ENCODE results near the gene HOXC10.

HOXC10 gene

GRCh38 chr12:53940443-53941014 lies 44.4 kb upstream of the HOXC10 start:
- Histone ChIP-seq H3K36me3 (ENCODE audit: insufficient read depth, low read length) (peaks cover 3% of the 10 kb centered on the region; the same call in 1 of the 2 replicates), H3K9ac (ENCODE audit: insufficient read length) (peak overlapping the region; percentile 78), H3K27ac (peak overlapping the region; percentile 12; the same call in 1 of the 2 replicates), H3K9me3 (ENCODE audit: low read depth, low read length) (no peaks in the 10 kb centered on the region), H3K4me3 (peak overlapping the region; percentile 91)
- TF ChIP-seq EZH2 (IDR thresholded peaks at IDR 0.05) (no peak), POLR2AphosphoS5 (IDR thresholded peaks at IDR 0.05; ENCODE audit: borderline replicate concordance, low read depth, low read length) (no peak), FOXP2 (optimal IDR thresholded peaks at IDR 0.05; ENCODE audit: control extremely low read depth, extremely low read length, insufficient read depth) (no peak)
- DNase-seq (ENCODE audit: low read depth, low spot score): no peak

GRCh38 chr12:53941187-53941586 lies 43.8 kb upstream of the HOXC10 start:
- H3K9ac ChIP-seq (ENCODE audit: insufficient read length): no peak overlapping the region
- TF ChIP-seq EZH2 (IDR thresholded peaks at IDR 0.05) (no peak), POLR2AphosphoS5 (IDR thresholded peaks at IDR 0.05; ENCODE audit: borderline replicate concordance, low read depth, low read length) (no peak), FOXP2 (optimal IDR thresholded peaks at IDR 0.05; ENCODE audit: control extremely low read depth, extremely low read length, insufficient read depth) (no peak)
- DNase-seq (ENCODE audit: low read depth, low spot score): no peak
- peaks cover 8% of the 10 kb centered on the region; the same call in 1 of the 2 replicates for H3K36me3 ChIP-seq (ENCODE audit: insufficient read depth, low read length)
- peak overlapping the region; percentile 16 for H3K27ac ChIP-seq
- H3K9me3 ChIP-seq (ENCODE audit: low read depth, low read length): no peaks in the 10 kb centered on the region
- H3K4me3 ChIP-seq: peak overlapping the region; percentile 62

- H3K9ac ChIP-seq (ENCODE audit: insufficient read length): no peak overlapping the region
- peak overlapping the region; percentile 16; the same call in 1 of the 2 replicates for H3K27ac ChIP-seq
- H3K4me3 ChIP-seq: peak overlapping the region; percentile 62
- peak; percentile 82 for DNase-seq (ENCODE audit: low read depth, low spot score)
- peaks cover 8% of the 10 kb centered on the region; the same call in 1 of the 2 replicates for H3K36me3 ChIP-seq (ENCODE audit: insufficient read depth, low read length)
- TF ChIP-seq FOXP2 (optimal IDR thresholded peaks at IDR 0.05; ENCODE audit: control extremely low read depth, extremely low read length, insufficient read depth): no peak
- TF ChIP-seq POLR2AphosphoS5 (IDR thresholded peaks at IDR 0.05; ENCODE audit: borderline replicate concordance, low read depth, low read length): peak; percentile 47; the same call in 1 of the 2 replicates
- H3K9me3 ChIP-seq (ENCODE audit: low read depth, low read length): no peaks in the 10 kb centered on the region
Measured at GRCh38 chr12:53941750-53942149, 43.2 kb upstream of the HOXC10 start.

- Histone ChIP-seq H3K9ac (ENCODE audit: insufficient read length) (peak overlapping the region; percentile 33), H3K9me3 (ENCODE audit: low read depth, low read length) (no peaks in the 10 kb centered on the region), H3K4me3 (peak overlapping the region; percentile 11), H3K27ac (peak overlapping the region; percentile 43; the same call in 1 of the 2 replicates), H3K36me3 (ENCODE audit: insufficient read depth, low read length) (peaks cover 8% of the 10 kb centered on the region; the same call in 1 of the 2 replicates)
- TF ChIP-seq FOXP2 (optimal IDR thresholded peaks at IDR 0.05; ENCODE audit: control extremely low read depth, extremely low read length, insufficient read depth) (no peak), POLR2AphosphoS5 (IDR thresholded peaks at IDR 0.05; ENCODE audit: borderline replicate concordance, low read depth, low read length) (no peak), EZH2 (IDR thresholded peaks at IDR 0.05) (no peak)
- DNase-seq (ENCODE audit: low read depth, low spot score): no peak
Measured at GRCh38 chr12:53942467-53942997, 42.4 kb upstream of the HOXC10 start.

- Histone ChIP-seq H3K9me3 (ENCODE audit: low read depth, low read length) (no peaks in the 10 kb centered on the region), H3K36me3 (ENCODE audit: insufficient read depth, low read length) (peaks cover 8% of the 10 kb centered on the region; the same call in 1 of the 2 replicates), H3K9ac (ENCODE audit: insufficient read length) (no peak overlapping the region), H3K4me3 (no peak overlapping the region), H3K27ac (no peak overlapping the region)
- TF ChIP-seq POLR2AphosphoS5 (IDR thresholded peaks at IDR 0.05; ENCODE audit: borderline replicate concordance, low read depth, low read length) (no peak), FOXP2 (optimal IDR thresholded peaks at IDR 0.05; ENCODE audit: control extremely low read depth, extremely low read length, insufficient read depth) (no peak), EZH2 (IDR thresholded peaks at IDR 0.05) (no peak)
- DNase-seq (ENCODE audit: low read depth, low spot score): no peak
Measured at GRCh38 chr12:53944209-53944608, 40.7 kb upstream of the HOXC10 start.

- H3K9ac ChIP-seq (ENCODE audit: insufficient read length): no peak overlapping the region
- no peak overlapping the region for H3K27ac ChIP-seq
- TF ChIP-seq FOXP2 (optimal IDR thresholded peaks at IDR 0.05; ENCODE audit: control extremely low read depth, extremely low read length, insufficient read depth) (no peak), POLR2AphosphoS5 (IDR thresholded peaks at IDR 0.05; ENCODE audit: borderline replicate concordance, low read depth, low read length) (no peak), EZH2 (IDR thresholded peaks at IDR 0.05) (no peak)
- H3K36me3 ChIP-seq (ENCODE audit: insufficient read depth, low read length): peaks cover 8% of the 10 kb centered on the region; the same call in 1 of the 2 replicates
- H3K4me3 ChIP-seq: no peak overlapping the region
- H3K9me3 ChIP-seq (ENCODE audit: low read depth, low read length): no peaks in the 10 kb centered on the region
- DNase-seq (ENCODE audit: low read depth, low spot score): no peak
Measured at GRCh38 chr12:53944907-53945847, 39.8 kb upstream of the HOXC10 start.

GRCh38 chr12:53947743-53948142 lies 37.2 kb upstream of the HOXC10 start:
- Histone ChIP-seq H3K9me3 (ENCODE audit: low read depth, low read length) (no peaks in the 10 kb centered on the region), H3K27ac (no peak overlapping the region), H3K36me3 (ENCODE audit: insufficient read depth, low read length) (peaks cover 8% of the 10 kb centered on the region; the same call in 1 of the 2 replicates), H3K4me3 (no peak overlapping the region), H3K9ac (ENCODE audit: insufficient read length) (no peak overlapping the region)
- no peak for DNase-seq (ENCODE audit: low read depth, low spot score)
- TF ChIP-seq EZH2 (IDR thresholded peaks at IDR 0.05) (no peak), FOXP2 (optimal IDR thresholded peaks at IDR 0.05; ENCODE audit: control extremely low read depth, extremely low read length, insufficient read depth) (no peak), POLR2AphosphoS5 (IDR thresholded peaks at IDR 0.05; ENCODE audit: borderline replicate concordance, low read depth, low read length) (no peak)

Data from SK-N-MC (cell line).